Spinal cord (tissue), 10 donors: ENCODE results near the gene TVP23C. TPM values are rescaled to one million over a fixed set of nuclear protein-coding genes. Genes with fewer than 3 reads are reported as not detected.

ENCODE experiments used
- DNase-seq, 6 donors: peaks; one replicate each; pipeline versions ENCODE4 v3.0.0 to v3.0.0-alpha.2; 2013 to 2015; ENCODE audit warnings: low spot score in 6 of 6, low read depth in 4 of 6
- H3K27ac ChIP-seq: one replicate; pipeline ENCODE4 v1.5.1; 2013; ENCODE audit warnings: low read depth, low read length, control low read depth
- H3K27me3 ChIP-seq: one replicate; pipeline ENCODE4 v1.6.1; 2013; ENCODE audit warnings: low read length; ENCODE audit not compliant: control insufficient read depth, insufficient read depth
- H3K36me3 ChIP-seq: one replicate; pipeline ENCODE4 v1.6.1; 2013; ENCODE audit warnings: low read length; ENCODE audit not compliant: control insufficient read depth, insufficient read depth
- H3K4me1 ChIP-seq: one replicate; pipeline ENCODE4 v1.6.1; 2013; ENCODE audit warnings: low read length; ENCODE audit not compliant: control insufficient read depth, insufficient read depth
- H3K4me3 ChIP-seq: one replicate; pipeline ENCODE4 v1.5.1; 2013; ENCODE audit warnings: low read depth, low read length, control low read depth
- H3K9me3 ChIP-seq: one replicate; pipeline ENCODE4 v1.6.1; 2013; ENCODE audit warnings: low read length; ENCODE audit not compliant: control insufficient read depth, insufficient read depth
- WGBS: methylation state at CpG from one replicate; pipeline ENCODE4 v1.1.5; 2013; ENCODE audit warnings: missing lambda C conversion rate; ENCODE audit not compliant: insufficient coverage; 5-methylcytosine and 5-hydroxymethylcytosine counted together
- polyA plus RNA-seq, 2 donors: library from polyadenylated mRNA; unstranded; fragments of 120-200 nt; gene quantifications; one replicate each; pipeline ENCODE4 v1.2.1, GENCODE V29; 2013; ENCODE audit not compliant: insufficient read length in 2 of 2
- total RNA-seq, 2 donors: library from RNA; depleted of rRNA in 1 of 2; stranded (reverse); fragments of 120-200 nt in 1 of 2; fragments of >200 nt in 1 of 2; gene quantifications; one replicate each; pipeline versions ENCODE4 v1.2.3 to v1.2.4, GENCODE V29; 2013 to 2014
- donor health status: healthy.

TVP23C gene
- total and polyA plus RNA-seq, 4 donors: 7.4 to 30.7 (median 25.4) TPM

DNA sequence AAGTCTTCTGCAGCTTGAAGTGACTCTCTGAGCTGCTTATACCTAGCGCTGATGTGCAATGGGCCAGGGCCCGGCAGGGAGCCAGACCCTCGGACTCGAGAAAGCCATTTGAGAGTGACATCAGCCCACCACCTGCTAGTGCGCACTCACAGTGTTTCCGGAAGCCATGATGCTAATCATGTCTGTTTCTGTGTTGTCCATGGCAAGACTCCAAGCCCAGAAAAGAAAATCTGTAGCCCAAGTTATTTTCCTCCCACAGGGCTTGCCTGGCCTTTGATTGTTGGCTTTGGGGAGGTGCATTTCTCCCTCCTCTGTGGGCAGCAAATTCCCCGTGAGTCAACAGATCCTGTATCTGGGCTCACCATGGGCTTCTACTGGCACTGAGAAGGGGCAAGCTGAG lies 94.0 kb downstream of the TVP23C start:
- Histone ChIP-seq H3K9me3 (no peaks in the 10 kb centered on the region), H3K27ac (no peak overlapping the region), H3K36me3 (peaks cover 3% of the 10 kb centered on the region), H3K4me3 (no peak overlapping the region), H3K27me3 (no peaks in the 10 kb centered on the region), H3K4me1 (peaks cover 26% of the 10 kb centered on the region)
- DNase-seq: peak in 1 of 6 donors; percentile 67
- 66% methylated on average over 7 of the region's 7 CpGs for WGBS

DNA sequence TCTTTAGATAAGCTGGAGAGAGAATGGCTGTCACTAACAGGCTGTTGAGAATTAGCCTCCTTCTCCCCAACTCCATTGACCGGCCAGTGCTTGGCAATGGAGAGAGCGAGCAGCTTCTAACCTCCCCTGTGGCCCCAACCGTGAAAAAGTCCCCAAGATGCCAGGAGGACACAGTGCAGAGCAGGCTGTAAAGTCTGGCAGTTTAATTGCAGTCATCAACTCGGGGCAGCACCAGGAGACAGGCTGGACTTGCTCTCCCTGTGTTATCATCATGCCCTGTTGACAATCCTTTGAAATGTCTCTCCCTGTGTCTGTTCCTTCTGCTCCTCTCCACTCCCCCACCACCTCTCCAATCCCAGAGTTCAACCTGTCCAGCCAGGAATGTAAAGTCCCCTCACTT lies 95.2 kb downstream of the TVP23C start:
- DNase-seq: no peak
- WGBS: 39% methylated on average over 2 of the region's 4 CpGs
- H3K27ac ChIP-seq: no peak overlapping the region
- H3K27me3 ChIP-seq: no peaks in the 10 kb centered on the region
- H3K9me3 ChIP-seq: no peaks in the 10 kb centered on the region
- peaks cover 38% of the 10 kb centered on the region for H3K4me1 ChIP-seq
- no peak overlapping the region for H3K4me3 ChIP-seq
- peaks cover 3% of the 10 kb centered on the region for H3K36me3 ChIP-seq

DNA sequence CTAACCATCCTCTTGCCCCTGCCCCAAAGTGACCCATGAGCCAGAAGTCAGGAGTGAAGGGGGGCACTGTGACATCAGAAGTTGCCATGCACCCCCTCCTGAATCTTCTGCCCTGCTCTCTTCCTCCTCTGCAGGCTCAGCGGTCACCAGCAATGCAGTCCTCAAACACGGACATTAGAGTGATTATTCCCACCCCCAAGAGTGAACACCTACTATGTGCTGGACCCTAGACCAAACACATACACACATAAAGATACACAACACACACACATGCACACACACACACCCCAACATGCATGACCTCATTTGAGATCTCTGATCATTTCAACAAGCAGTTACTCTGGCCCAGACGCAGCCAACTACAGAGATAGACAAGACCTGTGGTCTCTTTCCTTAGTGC lies 95.7 kb downstream of the TVP23C start, which contains the start of gene CDRT4:
Gene CDRT4 (minus strand): TSS at position 30 of the 400 bp plus-strand sequence. CDS start 27,383 bp downstream, outside the sequence.
- Histone ChIP-seq H3K4me1 (peaks cover 41% of the 10 kb centered on the region), H3K36me3 (peaks cover 3% of the 10 kb centered on the region), H3K27me3 (no peaks in the 10 kb centered on the region), H3K4me3 (no peak within 1 kb of the TSS), H3K9me3 (no peaks in the 10 kb centered on the region), H3K27ac (no peak within 1 kb of the TSS)
- no peak for DNase-seq
- WGBS: 94% methylated on average over 3 of the region's 3 CpGs

- Histone ChIP-seq H3K27me3 (no peaks in the 10 kb centered on the region), H3K9me3 (no peaks in the 10 kb centered on the region), H3K36me3 (peaks cover 3% of the 10 kb centered on the region), H3K4me1 (peaks cover 41% of the 10 kb centered on the region), H3K27ac (no peak overlapping the region), H3K4me3 (no peak overlapping the region)
- 55% methylated on average over 4 of the region's 6 CpGs for WGBS
- peak in 2 of 6 donors; percentile 27 to 56 for DNase-seq
These were observed 97.2 kb downstream of the TVP23C start for GRCh38 chr17:15466131-15466530.

GRCh38 chr17:15465045-15465701 lies 98.1 kb downstream of the TVP23C start:
- DNase-seq: no peak
- H3K4me3 ChIP-seq: no peak overlapping the region
- peaks cover 44% of the 10 kb centered on the region for H3K4me1 ChIP-seq
- H3K27me3 ChIP-seq: no peaks in the 10 kb centered on the region
- H3K9me3 ChIP-seq: no peaks in the 10 kb centered on the region
- H3K36me3 ChIP-seq: peaks cover 3% of the 10 kb centered on the region
- H3K27ac ChIP-seq: no peak overlapping the region
- WGBS: 88% methylated on average over 1 of the region's 2 CpGs

- peak in 3 of 6 donors; percentile 56 to 81 (median 81) for DNase-seq
- Histone ChIP-seq H3K36me3 (peaks cover 3% of the 10 kb centered on the region), H3K27me3 (no peaks in the 10 kb centered on the region), H3K27ac (peak overlapping the region; percentile 62), H3K4me1 (peaks cover 41% of the 10 kb centered on the region), H3K4me3 (no peak overlapping the region), H3K9me3 (no peaks in the 10 kb centered on the region)
- WGBS: 23% methylated on average over 7 of the region's 11 CpGs
These were observed 98.9 kb downstream of the TVP23C start for GRCh38 chr17:15464231-15464985.

GRCh38 chr17:15462976-15463772 lies 100.1 kb downstream of the TVP23C start:
- Histone ChIP-seq H3K27ac (peak overlapping the region; percentile 65), H3K36me3 (peaks cover 3% of the 10 kb centered on the region), H3K27me3 (no peaks in the 10 kb centered on the region), H3K4me1 (peaks cover 46% of the 10 kb centered on the region), H3K9me3 (no peaks in the 10 kb centered on the region), H3K4me3 (no peak overlapping the region)
- WGBS: 44% methylated on average over 6 of the region's 11 CpGs
- peak in 5 of 6 donors; percentile 36 to 83 (median 50) for DNase-seq

DNA sequence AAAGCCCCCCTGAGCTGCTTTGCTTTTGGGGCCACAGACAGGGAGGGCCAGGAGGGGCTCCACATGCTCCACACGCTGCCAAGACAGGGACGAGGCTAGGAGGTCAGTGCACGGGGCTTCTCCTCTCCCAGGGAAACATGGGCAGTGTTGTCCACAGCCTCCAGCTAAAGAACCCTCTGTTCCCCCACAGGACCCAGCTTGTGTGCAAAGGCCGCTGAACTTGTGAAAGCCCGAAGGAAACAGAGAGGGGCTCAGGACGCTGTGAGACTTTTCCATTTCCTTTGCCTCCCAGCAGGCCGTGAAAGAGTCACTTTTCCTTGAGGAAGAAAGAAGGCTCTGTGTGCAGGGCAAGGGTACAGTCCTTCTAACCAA lies 105.6 kb downstream of the TVP23C start:
- Histone ChIP-seq H3K4me3 (no peak overlapping the region), H3K27ac (peak overlapping the region; percentile 89), H3K36me3 (no peaks in the 10 kb centered on the region), H3K9me3 (no peaks in the 10 kb centered on the region), H3K27me3 (no peaks in the 10 kb centered on the region), H3K4me1 (peaks cover 35% of the 10 kb centered on the region)
- peak in 3 of 6 donors; percentile 42 to 63 (median 48) for DNase-seq
- 36% methylated on average over 6 of the region's 7 CpGs for WGBS

- WGBS: 43% methylated on average over 12 of the region's 16 CpGs
- no peaks in the 10 kb centered on the region for H3K27me3 ChIP-seq
- peak in 5 of 6 donors; percentile 54 to 97 (median 77) for DNase-seq
- H3K4me1 ChIP-seq: peaks cover 35% of the 10 kb centered on the region
- peak overlapping the region; percentile 89 for H3K27ac ChIP-seq
- no peak overlapping the region for H3K4me3 ChIP-seq
- no peaks in the 10 kb centered on the region for H3K36me3 ChIP-seq
- H3K9me3 ChIP-seq: no peaks in the 10 kb centered on the region
These were observed 106.1 kb downstream of the TVP23C start for GRCh38 chr17:15456972-15457722.
